ENCODE results near the gene CANX.
A peak's percentile ranks its signal among the peaks of the same experiment; 100 is the strongest.
"Not testable (repeated sequence)": the region's sequence is repeated elsewhere in the genome, so short reads cannot be mapped to it uniquely, and the experiment has no call there.

The CANX gene, protein sequence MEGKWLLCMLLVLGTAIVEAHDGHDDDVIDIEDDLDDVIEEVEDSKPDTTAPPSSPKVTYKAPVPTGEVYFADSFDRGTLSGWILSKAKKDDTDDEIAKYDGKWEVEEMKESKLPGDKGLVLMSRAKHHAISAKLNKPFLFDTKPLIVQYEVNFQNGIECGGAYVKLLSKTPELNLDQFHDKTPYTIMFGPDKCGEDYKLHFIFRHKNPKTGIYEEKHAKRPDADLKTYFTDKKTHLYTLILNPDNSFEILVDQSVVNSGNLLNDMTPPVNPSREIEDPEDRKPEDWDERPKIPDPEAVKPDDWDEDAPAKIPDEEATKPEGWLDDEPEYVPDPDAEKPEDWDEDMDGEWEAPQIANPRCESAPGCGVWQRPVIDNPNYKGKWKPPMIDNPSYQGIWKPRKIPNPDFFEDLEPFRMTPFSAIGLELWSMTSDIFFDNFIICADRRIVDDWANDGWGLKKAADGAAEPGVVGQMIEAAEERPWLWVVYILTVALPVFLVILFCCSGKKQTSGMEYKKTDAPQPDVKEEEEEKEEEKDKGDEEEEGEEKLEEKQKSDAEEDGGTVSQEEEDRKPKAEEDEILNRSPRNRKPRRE

DNA sequence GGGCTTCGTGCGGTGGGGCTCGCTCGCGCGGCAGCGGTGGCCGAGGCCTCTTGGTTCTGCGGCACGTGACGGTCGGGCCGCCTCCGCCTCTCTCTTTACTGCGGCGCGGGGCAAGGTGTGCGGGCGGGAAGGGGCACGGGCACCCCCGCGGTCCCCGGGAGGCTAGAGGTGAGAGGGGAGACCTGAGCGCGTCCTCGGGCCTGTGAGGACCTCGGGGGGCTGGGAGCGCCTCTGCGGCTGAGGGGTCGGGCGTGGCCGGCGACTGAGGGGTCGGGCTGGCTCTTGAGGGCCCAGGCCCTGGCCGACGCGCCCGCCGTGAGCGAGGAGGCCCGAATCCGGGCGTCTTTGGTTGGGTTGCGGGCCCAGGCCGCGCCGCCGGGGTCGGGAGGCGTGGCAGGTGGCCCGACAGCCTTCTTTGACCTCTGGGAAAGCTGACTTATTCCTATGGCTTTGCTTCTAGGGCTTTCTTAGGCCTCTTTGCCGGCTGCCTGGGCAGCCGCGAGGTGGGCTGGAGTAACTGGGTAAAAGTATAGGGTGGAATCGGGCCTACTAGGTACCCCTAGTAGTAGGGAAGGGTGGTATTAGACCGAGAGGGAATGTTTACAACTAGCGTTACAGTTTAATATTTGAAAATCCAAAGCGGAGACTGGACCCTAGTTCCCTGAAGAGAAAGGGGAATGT, at the start of gene CANX:
TSS of gene CANX (plus strand) at position 33 of the 681 bp plus-strand sequence. CDS start 6,715 bp downstream, outside the sequence.
- DNase-seq, result no peak

DNA sequence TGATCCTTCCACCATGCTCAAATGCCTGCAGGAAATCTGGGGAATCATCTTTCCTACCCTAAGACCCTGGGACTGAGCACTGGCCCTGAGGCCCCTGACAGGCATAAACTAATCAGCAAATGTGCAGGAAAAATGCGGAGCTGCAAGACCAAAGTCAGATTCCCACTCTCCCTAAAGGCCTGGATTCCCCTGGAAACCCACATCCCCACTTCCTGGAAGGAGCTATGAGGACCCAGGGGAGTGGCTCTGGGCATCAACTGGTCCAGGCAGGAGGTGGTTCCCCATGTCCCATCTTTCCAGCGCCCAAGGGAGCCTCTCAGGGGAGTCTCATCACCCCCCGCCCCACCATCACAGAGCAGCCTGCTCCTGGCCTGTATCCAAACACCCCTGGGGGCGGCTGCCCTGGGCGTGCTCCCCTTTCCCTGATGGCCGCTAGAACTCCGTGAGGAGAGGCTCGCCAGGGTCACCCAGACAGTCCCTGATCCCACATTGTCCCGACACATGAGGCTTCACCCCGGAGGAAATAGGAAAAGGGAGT, 49.5 kb upstream of the CANX start:
- DNase-seq, result not testable (repeated sequence)

DNA sequence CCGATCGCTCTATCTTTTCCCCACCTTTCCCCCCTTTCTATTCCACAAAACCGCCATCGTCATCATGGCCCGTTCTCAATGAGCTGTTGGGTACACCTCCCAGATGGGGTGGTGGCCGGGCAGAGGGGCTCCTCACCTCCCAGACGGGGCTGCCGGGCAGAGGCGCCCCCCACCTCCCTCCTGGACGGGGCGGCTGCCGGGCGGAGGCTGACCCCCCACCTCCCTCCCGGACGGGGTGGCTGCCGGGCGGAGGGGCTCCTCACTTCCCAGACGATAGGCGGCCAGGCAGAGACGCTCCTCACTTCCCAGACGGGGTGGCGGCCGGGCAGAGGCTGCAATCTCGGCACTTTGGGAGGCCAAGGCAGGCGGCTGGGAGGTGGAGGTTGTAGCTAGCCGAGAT, 48.5 kb upstream of the CANX start:
- DNase-seq, result not testable (repeated sequence)

DNA sequence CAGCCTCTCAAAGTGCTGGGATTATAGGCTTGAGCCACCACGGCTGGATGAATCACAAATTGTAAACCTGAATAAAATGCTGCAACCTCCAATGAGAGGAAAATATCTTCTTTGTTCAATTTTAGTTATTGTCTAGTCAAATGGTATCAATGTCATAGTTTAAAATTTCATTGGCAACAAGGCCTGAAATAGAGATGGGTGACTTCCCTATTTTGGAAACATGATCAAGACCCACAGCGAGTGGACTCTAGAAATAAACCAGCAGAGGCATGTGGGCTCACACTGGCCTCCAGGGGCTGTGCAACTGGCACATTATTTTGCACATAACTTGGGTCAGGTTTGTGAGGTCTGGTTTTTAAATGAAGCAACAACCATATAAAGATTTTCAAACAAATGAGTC, 45.6 kb upstream of the CANX start:
- DNase-seq, result not testable (repeated sequence)

- not testable (repeated sequence) for DNase-seq
Observed at GRCh38 chr5:179657302-179658178, 41.2 kb upstream of the CANX start.

GRCh38 chr5:179658179-179658856, 40.4 kb upstream of the CANX start:
- DNase-seq, result not testable (repeated sequence)

- not testable (repeated sequence) for DNase-seq
Observed at GRCh38 chr5:179661647-179662046, 37.1 kb upstream of the CANX start.

- DNase-seq, result no peak
Observed at GRCh38 chr5:179668391-179668790, 30.4 kb upstream of the CANX start.

DNA sequence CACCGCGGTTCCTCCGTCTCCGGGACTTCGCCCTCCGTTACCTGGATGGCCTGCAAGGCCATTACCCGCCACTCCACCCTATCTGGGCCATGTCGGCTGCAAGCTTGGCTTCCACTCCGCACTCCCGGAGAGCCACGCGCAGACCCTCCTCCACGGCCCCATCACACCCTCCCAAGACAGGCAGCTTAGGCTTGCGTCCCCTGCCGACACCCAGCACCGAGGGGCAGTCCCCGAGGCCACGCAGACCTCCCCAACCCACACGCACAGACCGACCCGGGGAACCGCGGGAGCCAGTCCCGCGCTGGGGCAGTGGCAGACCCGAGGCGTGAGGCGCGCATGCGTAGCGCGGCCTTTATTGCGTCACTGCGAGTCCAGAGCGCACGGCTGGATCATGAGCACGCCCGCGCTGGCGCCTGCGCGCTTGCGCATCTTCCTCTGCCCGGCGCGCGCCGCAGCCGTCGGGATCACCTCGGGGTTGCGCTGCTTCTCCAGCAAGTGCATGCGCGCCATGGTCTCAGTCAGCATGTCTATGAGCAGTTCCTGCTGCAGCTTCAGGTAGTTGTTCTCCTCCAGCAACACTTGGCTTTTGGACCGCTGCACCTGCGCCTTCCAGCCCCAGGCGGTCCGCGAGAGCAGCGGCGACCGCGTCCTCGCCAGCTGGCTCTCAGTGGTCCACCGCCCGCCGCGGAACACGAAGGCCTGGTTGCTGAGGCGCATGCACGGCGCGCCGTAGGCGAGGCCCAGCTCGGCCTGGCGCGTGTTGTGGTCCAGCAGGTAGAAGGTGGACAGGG, 20.3 kb upstream of the CANX start:
- DNase-seq, result peak; percentile 68

GRCh38 chr5:179679014-179679674, 19.6 kb upstream of the CANX start:
- DNase-seq, result peak; percentile 80

- no peak for DNase-seq
Observed at GRCh38 chr5:179680014-179680779, 18.6 kb upstream of the CANX start.

GRCh38 chr5:179680780-179681401, 17.9 kb upstream of the CANX start, which contains the start of gene CBY3:
Gene CBY3 (minus strand): TSS chr5:179681034. CDS start chr5:179680918, 116 bp downstream.
- DNase-seq, result no peak

DNA sequence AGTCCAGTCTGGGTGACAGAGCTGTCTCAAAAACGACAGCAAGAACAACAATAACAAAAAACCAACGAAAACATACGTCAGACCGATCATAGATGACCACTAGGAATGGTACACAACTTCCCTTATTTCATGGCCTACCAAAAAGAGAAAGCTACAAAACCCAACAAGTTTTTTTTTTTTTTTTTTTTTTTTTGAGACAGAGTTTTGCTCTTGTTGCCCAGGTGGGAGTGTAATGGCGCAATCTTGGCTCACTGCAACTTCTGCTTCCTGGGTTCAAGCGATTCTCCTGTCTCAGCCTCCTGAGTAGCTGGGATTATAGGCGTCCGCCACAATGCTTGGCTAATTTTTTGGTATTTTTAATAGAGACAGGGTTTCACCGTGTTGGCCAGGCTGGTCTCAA, 9.6 kb upstream of the CANX start:
- DNase-seq, result not testable (repeated sequence)

GRCh38 chr5:179694561-179694960, 4.2 kb upstream of the CANX start:
- DNase-seq, result no peak

- DNase-seq, result no peak
Observed at GRCh38 chr5:179696603-179697002, 2.2 kb upstream of the CANX start.

DNA sequence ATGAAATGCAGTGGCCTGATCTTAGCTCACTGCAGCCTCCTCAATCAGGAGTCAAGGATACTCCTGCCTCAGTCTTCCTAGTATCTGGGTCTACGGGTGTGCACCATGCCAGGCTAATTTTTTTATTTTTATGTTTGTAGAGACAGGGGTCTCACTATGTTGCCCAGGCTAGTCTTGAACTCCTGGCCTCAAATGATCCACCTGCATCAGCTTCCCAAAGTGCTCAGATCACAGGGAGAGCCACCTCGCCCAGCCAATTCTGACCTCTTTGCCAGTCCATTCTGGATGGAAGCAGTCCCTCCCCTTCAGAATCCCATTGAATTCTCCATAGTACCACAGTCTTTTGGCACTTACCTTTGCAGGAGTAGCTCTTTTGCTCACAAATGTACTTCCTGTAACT, 1.7 kb upstream of the CANX start:
- DNase-seq, result no peak

DNA sequence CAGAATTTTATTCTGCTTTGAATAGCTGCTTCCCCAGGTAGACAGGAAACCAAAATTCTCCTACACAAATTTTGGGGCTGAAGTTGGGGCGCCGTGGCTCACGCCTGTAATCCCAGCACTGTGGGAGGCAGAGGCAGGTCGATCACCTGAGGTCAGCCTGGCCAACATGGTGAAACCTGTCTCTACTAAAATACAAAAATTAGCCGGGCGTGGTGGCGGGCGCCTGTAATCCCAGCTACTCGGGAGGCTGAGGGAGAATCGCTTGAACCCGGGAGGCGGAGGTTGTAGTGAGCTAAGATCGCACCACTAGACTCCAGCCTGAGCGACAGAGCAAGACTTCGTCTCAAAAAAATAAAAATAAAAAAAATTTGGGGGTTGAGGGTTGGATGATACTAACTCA, 1.2 kb upstream of the CANX start:
- not testable (repeated sequence) for DNase-seq

DNA sequence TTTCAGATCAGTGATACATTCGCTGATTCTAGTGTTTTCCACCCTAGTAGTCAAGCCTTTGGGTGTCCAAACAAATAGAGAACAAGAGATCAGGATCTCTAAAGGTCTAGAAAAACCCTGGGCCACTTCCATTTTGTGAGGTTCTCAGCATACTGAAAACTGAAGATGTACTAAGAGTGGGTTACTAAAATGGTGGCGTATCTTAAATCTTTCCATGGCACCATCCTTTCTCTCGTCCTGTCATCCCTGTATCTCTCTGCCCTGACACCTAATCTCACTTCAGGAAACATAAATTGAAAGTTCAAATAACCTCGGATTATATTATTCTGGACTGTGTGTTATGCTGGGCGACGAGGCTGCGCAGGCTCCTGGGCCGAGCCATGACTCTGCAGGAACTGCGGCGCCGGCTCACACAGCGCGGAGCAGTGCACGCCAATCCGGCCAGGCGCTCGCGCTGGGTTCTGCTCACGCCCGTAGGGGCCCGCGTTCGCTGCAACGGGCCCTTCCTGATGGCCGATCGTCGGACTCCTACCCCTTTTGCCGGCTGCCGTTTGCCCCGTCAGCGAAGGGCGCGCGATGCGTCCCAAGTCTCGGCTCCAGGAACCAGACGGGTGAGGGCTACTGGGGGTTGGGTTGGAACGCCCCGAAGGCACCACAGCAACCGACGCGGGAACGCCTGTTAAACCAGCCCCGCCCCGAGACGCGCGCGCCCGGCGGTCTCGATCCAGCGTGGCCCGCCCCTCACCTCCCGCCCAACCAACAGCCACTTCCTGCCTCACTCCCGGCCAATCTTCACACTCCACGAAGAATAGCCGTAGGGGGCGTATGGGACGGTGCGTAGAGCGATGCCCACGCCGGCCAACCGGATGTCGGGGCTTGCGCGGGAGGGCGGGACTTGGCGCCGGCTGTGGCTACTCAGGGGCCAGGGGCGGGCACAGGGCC, 503 bp upstream of the CANX start:
- DNase-seq, result peak; percentile 91

Data from DMS153 (cell line).